ENCODE measurements around the gene PYGB. TPM values are rescaled to one million over a fixed set of nuclear protein-coding genes. Genes with fewer than 3 reads are reported as not detected.
"Not testable (repeated sequence)": the region's sequence is repeated elsewhere in the genome, so short reads cannot be mapped to it uniquely, and the experiment has no call there.

The PYGB gene
- polyA plus RNA-seq, 1 experiment: 68.8 TPM

DNA sequence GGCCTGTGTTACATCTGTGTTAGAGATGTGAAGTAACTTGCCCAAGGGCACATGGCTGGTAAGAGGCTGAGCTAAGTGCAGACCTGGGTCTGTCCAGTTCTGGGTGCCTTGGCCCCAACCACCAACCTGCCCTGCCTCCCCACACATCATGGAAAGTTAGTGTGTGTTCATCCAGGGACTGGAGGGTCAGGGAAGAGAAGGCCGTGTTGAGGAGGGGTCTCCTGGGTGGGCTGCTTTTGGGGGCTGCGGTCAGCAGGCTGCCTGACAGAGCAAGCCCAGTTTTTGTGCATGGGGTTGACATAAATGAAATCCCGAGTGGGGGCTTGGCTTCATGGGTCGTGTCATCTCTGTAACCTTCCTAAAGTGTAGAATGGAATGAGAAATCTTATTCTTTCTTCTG lies 10.9 kb downstream of the PYGB start:
- TF ChIP-seq, protein P1, sequence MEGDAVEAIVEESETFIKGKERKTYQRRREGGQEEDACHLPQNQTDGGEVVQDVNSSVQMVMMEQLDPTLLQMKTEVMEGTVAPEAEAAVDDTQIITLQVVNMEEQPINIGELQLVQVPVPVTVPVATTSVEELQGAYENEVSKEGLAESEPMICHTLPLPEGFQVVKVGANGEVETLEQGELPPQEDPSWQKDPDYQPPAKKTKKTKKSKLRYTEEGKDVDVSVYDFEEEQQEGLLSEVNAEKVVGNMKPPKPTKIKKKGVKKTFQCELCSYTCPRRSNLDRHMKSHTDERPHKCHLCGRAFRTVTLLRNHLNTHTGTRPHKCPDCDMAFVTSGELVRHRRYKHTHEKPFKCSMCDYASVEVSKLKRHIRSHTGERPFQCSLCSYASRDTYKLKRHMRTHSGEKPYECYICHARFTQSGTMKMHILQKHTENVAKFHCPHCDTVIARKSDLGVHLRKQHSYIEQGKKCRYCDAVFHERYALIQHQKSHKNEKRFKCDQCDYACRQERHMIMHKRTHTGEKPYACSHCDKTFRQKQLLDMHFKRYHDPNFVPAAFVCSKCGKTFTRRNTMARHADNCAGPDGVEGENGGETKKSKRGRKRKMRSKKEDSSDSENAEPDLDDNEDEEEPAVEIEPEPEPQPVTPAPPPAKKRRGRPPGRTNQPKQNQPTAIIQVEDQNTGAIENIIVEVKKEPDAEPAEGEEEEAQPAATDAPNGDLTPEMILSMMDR (IDR thresholded peaks at IDR 0.05; ENCODE audit: insufficient read depth, low read depth, low read length): no peak
- Histone ChIP-seq H3K27me3 (ENCODE audit: control insufficient read depth, insufficient read depth, low read length) (no peaks in the 10 kb centered on the region), H3K4me3 (ENCODE audit: low read depth, low read length) (no peak overlapping the region), H3K36me3 (ENCODE audit: control insufficient read depth, insufficient read depth, low read length) (peaks cover 11% of the 10 kb centered on the region)
- CTCF ChIA-PET: interaction anchor here (1.3 kb wide), 1 partner anchor 11 kb away, joined by 3 read pairs; the partner anchor contains the start of gene PYGB
- POLR2A ChIA-PET: no interaction called here
- DNase-seq (ENCODE audit: low read depth): no peak

DNA sequence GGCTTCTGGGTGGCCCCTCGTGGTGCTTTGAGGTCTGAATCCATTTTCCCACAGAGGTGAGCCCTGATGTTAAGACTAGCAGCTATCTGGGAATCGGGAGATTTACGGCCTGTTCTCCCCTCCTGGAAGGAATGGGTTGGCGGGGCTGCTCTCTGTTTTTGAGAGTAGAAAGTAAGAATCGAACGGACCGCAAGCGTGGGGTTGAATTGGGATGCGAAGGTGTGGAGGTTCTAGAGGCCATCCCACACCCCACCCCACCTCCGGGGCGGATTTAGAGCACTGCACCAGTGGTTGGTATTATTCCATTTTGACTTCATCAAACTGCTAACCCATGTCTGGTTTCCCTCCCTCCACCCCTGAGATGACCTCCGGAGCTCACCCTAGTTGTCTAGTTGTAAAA lies 11.5 kb downstream of the PYGB start:
- CTCF ChIA-PET: no interaction called here
- POLR2A ChIA-PET: no interaction called here
- Histone ChIP-seq H3K27me3 (ENCODE audit: control insufficient read depth, insufficient read depth, low read length) (no peaks in the 10 kb centered on the region), H3K36me3 (ENCODE audit: control insufficient read depth, insufficient read depth, low read length) (peaks cover 11% of the 10 kb centered on the region), H3K4me3 (ENCODE audit: low read depth, low read length) (no peak overlapping the region)
- TF ChIP-seq, protein P1 (IDR thresholded peaks at IDR 0.05; ENCODE audit: insufficient read depth, low read depth, low read length): no peak
- DNase-seq (ENCODE audit: low read depth): no peak

GRCh38 chr20:25259788-25260254 lies 11.9 kb downstream of the PYGB start:
- POLR2A ChIA-PET: no interaction called here
- peaks cover 11% of the 10 kb centered on the region for H3K36me3 ChIP-seq (ENCODE audit: control insufficient read depth, insufficient read depth, low read length)

GRCh38 chr20:25260770-25261437 lies 13.0 kb downstream of the PYGB start:
- H3K36me3 ChIP-seq (ENCODE audit: control insufficient read depth, insufficient read depth, low read length); DNase-seq (ENCODE audit: low read depth); H3K4me3 ChIP-seq (ENCODE audit: low read depth, low read length); H3K27me3 ChIP-seq (ENCODE audit: control insufficient read depth, insufficient read depth, low read length); POLR2A ChIA-PET; CTCF ChIA-PET: not testable (repeated sequence)

More at GRCh38 chr20:25259788-25260254, 11.9 kb downstream of the PYGB start:
- no peak for DNase-seq (ENCODE audit: low read depth)
- TF ChIP-seq, protein P1 (IDR thresholded peaks at IDR 0.05; ENCODE audit: insufficient read depth, low read depth, low read length): no peak
- H3K27me3 ChIP-seq (ENCODE audit: control insufficient read depth, insufficient read depth, low read length): no peaks in the 10 kb centered on the region
- no peak overlapping the region for H3K4me3 ChIP-seq (ENCODE audit: low read depth, low read length)
- CTCF ChIA-PET: no interaction called here

DNA sequence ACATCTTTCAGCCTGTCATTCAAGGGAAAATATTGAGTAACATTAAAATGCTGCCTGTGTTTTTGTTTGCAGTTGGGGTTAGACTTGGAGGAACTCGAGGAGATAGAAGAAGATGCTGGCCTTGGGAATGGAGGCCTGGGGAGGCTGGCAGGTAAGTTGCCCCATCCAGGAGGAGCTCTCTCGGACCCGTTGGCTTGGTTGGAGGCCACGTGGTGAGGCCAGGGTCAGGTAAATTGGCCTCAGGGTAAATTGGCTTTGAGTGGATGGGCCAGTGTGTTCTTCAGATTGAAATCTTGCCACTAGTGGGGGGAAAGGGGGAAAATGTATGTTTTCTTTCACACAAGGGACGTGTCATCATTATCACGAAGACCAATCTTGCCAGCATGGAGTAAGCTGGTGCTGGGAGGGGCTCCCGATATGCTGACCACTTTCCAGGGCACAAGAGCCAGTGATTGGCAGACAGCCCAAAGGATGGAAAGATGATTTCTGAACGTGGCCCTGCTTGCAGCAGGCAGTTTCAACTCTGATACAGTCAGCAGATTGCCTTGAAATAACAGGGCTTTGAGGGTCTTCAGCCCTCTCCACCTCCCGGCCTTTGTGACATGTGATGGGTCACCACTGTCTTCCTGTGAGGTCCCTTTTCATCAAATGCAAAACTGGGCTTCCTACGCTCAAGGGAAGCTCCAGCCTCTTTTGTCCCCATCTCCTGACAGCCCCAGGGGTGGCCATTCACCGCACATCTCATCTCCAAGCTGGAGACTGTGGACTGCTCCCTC lies 21.4 kb downstream of the PYGB start:
- POLR2A ChIA-PET: no interaction called here
- TF ChIP-seq, protein P1 (IDR thresholded peaks at IDR 0.05; ENCODE audit: insufficient read depth, low read depth, low read length): no peak
- H3K27me3 ChIP-seq (ENCODE audit: control insufficient read depth, insufficient read depth, low read length): no peaks in the 10 kb centered on the region
- no peak overlapping the region for H3K4me3 ChIP-seq (ENCODE audit: low read depth, low read length)
- H3K36me3 ChIP-seq (ENCODE audit: control insufficient read depth, insufficient read depth, low read length): peaks cover 22% of the 10 kb centered on the region
- DNase-seq (ENCODE audit: low read depth): no peak
- CTCF ChIA-PET: no interaction called here

All from BJ (cell line).